B cell (primary cell): ENCODE results near the gene CLK2. TPM values are rescaled to one million over a fixed set of nuclear protein-coding genes. Genes with fewer than 3 reads are reported as not detected.

Experiments
- ATAC-seq: fragments of 200-7000 bp; cut with Tn5 transposase; one replicate; pipeline ENCODE4 v1.10.0; 2021; ENCODE audit warnings: low read depth, mild to moderate bottlenecking, moderate number of reproducible peaks, moderate library complexity
- CTCF ChIA-PET: fragments of 350-600 bp; sonication (Branson Sonifier 250); formaldehyde crosslinking; loops from one replicate; lab custom pipeline; 2021; ENCODE audit warnings: antibody characterized with exemption, inconsistent platforms; lab: Charles Lee
- POLR2A ChIA-PET: fragments of 350-600 bp; sonication (Branson Sonifier 250); formaldehyde crosslinking; loops from one replicate; lab custom pipeline; 2021; ENCODE audit warnings: antibody characterized with exemption; lab: Charles Lee
- DNase-seq: peaks from one replicate; pipeline ENCODE4 v3.0.0; 2013
- H2AFZ ChIP-seq: 2 replicates; pipeline ENCODE4 v1.6.1; 2012; ENCODE audit warnings: mild to moderate bottlenecking, low read depth, low read length; ENCODE audit not compliant: insufficient read depth, poor library complexity, severe bottlenecking
- H3K27ac ChIP-seq, 2 donors: 1 replicate in 1 of 2; 2 replicates in 1 of 2; pipeline ENCODE4 v1.5.1; 2012 to 2013; ENCODE audit warnings: low read length in 2 of 2, mild to moderate bottlenecking in 2 of 2, moderate library complexity in 1 of 2
- H3K27me3 ChIP-seq, 4 experiments: fragments of 200-600 bp in 1 of 4; sonication (generic) in 1 of 4; replicated peaks in 1 of 4; 1 replicate in 2 of 4; 2 replicates in 2 of 4; pipeline versions ENCODE4 v1.6.1 to v1.7.0; 2013 to 2016; ENCODE audit warnings: low read length in 3 of 4, mild to moderate bottlenecking in 2 of 4, mixed read lengths in 1 of 4, moderate library complexity in 1 of 4; ENCODE audit not compliant: insufficient read depth in 4 of 4, control insufficient read depth in 3 of 4; ENCODE audit errors: control extremely low read depth in 1 of 4
- H3K36me3 ChIP-seq, 2 experiments: replicated peaks in 1 of 2; 1 replicate in 1 of 2; 2 replicates in 1 of 2; pipeline versions ENCODE4 v1.6.1 to v1.7.1; 2013; ENCODE audit warnings: low read length in 1 of 2; ENCODE audit not compliant: insufficient read depth in 2 of 2, control insufficient read depth in 1 of 2; ENCODE audit errors: control extremely low read depth in 1 of 2, extremely low read depth in 1 of 2
- H3K4me1 ChIP-seq, 2 donors: fragments of 200-600 bp in 1 of 2; sonication (generic) in 1 of 2; 1 replicate in 1 of 2; 2 replicates in 1 of 2; pipeline versions ENCODE4 v1.5.1 to v1.6.1; 2013 to 2017; ENCODE audit warnings: low read length in 2 of 2; ENCODE audit not compliant: control insufficient read depth in 2 of 2, insufficient read depth in 2 of 2
- H3K4me2 ChIP-seq: replicated peaks from 2 replicates; pipeline ENCODE3; 2012; ENCODE audit warnings: mild to moderate bottlenecking, low read depth, low read length; ENCODE audit not compliant: poor library complexity, severe bottlenecking
- H3K4me3 ChIP-seq, 5 experiments: fragments of 200-600 bp in 1 of 5; sonication (generic) in 1 of 5; 1 replicate in 3 of 5; 2 replicates in 2 of 5; pipeline versions ENCODE4 v1.5.1 to v1.7.0; 2011 to 2016; ENCODE audit warnings: low read length in 4 of 5, mild to moderate bottlenecking in 4 of 5, low read depth in 2 of 5, control low read depth in 1 of 5, moderate library complexity in 1 of 5; ENCODE audit not compliant: insufficient read depth in 1 of 5; ENCODE audit errors: control extremely low read depth in 1 of 5, extremely low read depth in 1 of 5
- H3K79me2 ChIP-seq: fragments of 200-600 bp; sonication (generic); one replicate; pipeline ENCODE4 v1.6.0; 2016; ENCODE audit warnings: low read length; ENCODE audit not compliant: control insufficient read depth, insufficient read depth
- H3K9ac ChIP-seq: fragments of 200-600 bp; sonication (generic); 2 replicates; pipeline ENCODE4 v1.6.1; 2017; ENCODE audit warnings: mild to moderate bottlenecking, low read length, moderate library complexity
- H3K9me3 ChIP-seq, 3 donors: one replicate each; pipeline versions ENCODE4 v1.6.1 to v1.7.1; 2013; ENCODE audit warnings: low read length in 2 of 3; ENCODE audit not compliant: control insufficient read depth in 2 of 3, insufficient read depth in 1 of 3; ENCODE audit errors: control extremely low read depth in 1 of 3
- H4K20me1 ChIP-seq: 2 replicates; pipeline ENCODE4 v1.6.0; 2012; ENCODE audit warnings: mild to moderate bottlenecking, low read length; ENCODE audit not compliant: insufficient read depth, control insufficient read depth, poor library complexity, severe bottlenecking
- H3K27ac Mint-ChIP-seq: one replicate; pipeline ENCODE4 v1.8.0; 2021; ENCODE audit warnings: mixed read lengths
- H3K27me3 Mint-ChIP-seq: one replicate; pipeline ENCODE4 v1.8.0; 2021; ENCODE audit warnings: mixed read lengths
- H3K4me1 Mint-ChIP-seq: one replicate; pipeline ENCODE4 v1.8.0; 2021; ENCODE audit warnings: mixed read lengths
- H3K4me3 Mint-ChIP-seq: one replicate; pipeline ENCODE4 v1.8.0; 2021; ENCODE audit warnings: mixed read lengths
- H3K9me3 Mint-ChIP-seq: one replicate; pipeline ENCODE4 v1.8.0; 2022; ENCODE audit warnings: mixed read lengths; ENCODE audit not compliant: insufficient read depth
- CTCF ChIP-seq: fragments of 200-600 bp; IDR thresholded peaks from one replicate; pipeline ENCODE4 v1.8.0; 2022; ENCODE audit warnings: antibody characterized with exemption, mild to moderate bottlenecking
- EZH2 ChIP-seq: IDR thresholded peaks from 2 replicates; pipeline ENCODE4 v1.6.1; 2012; ENCODE audit warnings: borderline replicate concordance, low read depth, mild to moderate bottlenecking, moderate library complexity, low read length; ENCODE audit not compliant: insufficient read depth, poor library complexity, severe bottlenecking
- WGBS: methylation state at CpG from one replicate; pipeline ENCODE4 v1.1.5; 2013; ENCODE audit warnings: missing lambda C conversion rate; ENCODE audit not compliant: insufficient coverage; 5-methylcytosine and 5-hydroxymethylcytosine counted together
- intact Hi-C: fragments of 100-400 bp; cut with micrococcal nuclease; formaldehyde crosslinking; loops from one replicate; pipeline ENCODE4 v1.10.0; 2022
- polyA plus RNA-seq: library from polyadenylated mRNA; depleted of rRNA; stranded (reverse); fragments of >200 nt; gene quantifications from 2 replicates; pipeline ENCODE4 v1.2.3, GENCODE V29; 2012
- total RNA-seq, 2 donors: library from RNA; stranded (reverse); fragments of 120-200 nt in 1 of 2; gene quantifications; 1 replicate in 1 of 2; 2 replicates in 1 of 2; pipeline versions ENCODE4 v1.2.3 to v1.2.4, GENCODE V29; 2013 to 2022

Gene CLK2
- total and polyA plus RNA-seq, 2 donors (not counting 1 experiment from before 2014, with no cell fraction given) = 152 to 161 TPM

- 100% methylated on average over 1 of the region's 7 CpGs for WGBS
- Mint-ChIP-seq H3K4me3 (no peak overlapping the region), H3K27me3 (no peaks in the 10 kb centered on the region), H3K27ac (no peak overlapping the region), H3K4me1 (peaks cover 36% of the 10 kb centered on the region), H3K9me3 (no peaks in the 10 kb centered on the region)
- Histone ChIP-seq H3K4me2 (no peak overlapping the region), H3K27ac (no peak overlapping the region), H3K4me3 (no peak overlapping the region), H3K79me2 (no peaks in the 10 kb centered on the region), H4K20me1 (no peaks in the 10 kb centered on the region), H3K9ac (no peak overlapping the region), H3K27me3 (no peaks in the 10 kb centered on the region), H2AFZ (no peak overlapping the region), H3K36me3 (peaks cover 0 to 3% of the 10 kb centered on the region in 2 experiments), H3K9me3 (peaks cover 0 to 3% (median 0%) of the 10 kb centered on the region in 3 donors), H3K4me1 (peaks cover 20 to 31% of the 10 kb centered on the region in 2 donors)
- POLR2A ChIA-PET = interaction anchor here (0.6 to 1.5 kb wide), 6 partner anchors 10 to 190 kb away, joined by 3 to 5 read pairs (median 4); partner anchors contain the start of genes CLK2 and SCAMP3
- TF ChIP-seq CTCF (no peak), EZH2 (no peak)
- intact Hi-C loops = loop anchor here (2.0 kb wide), 1 partner anchor 25 kb away; the partner anchor contains the start of gene HCN3
- CTCF ChIA-PET = interaction anchor here (0.7 to 5.8 kb wide), 34 partner anchors 9 to 916 kb away, joined by 3 to 128 read pairs (median 9); partner anchors contain the start of genes ASH1L, CLK2, FDPS and HCN3
- DNase-seq (no peak), ATAC-seq (no peak)
These were observed 21.7 kb downstream of the CLK2 start for GRCh38 chr1:155251566-155251965.
